Activated CD4-positive, alpha-beta T cell treated with anti-CD3 and anti-CD28 coated beads, Interleukin-2, amount 50 U/mL, for 4 hours (primary cell): Measurements from ENCODE around the gene ARHGAP26.
"Not testable (repeated sequence)": the region's sequence is repeated elsewhere in the genome, so short reads cannot be mapped to it uniquely, and the experiment has no call there.

Experiments
- DNase-seq, 2 experiments: peaks; one replicate each; pipeline ENCODE4 v3.0.0-alpha.2; 2020

Gene ARHGAP26

DNA sequence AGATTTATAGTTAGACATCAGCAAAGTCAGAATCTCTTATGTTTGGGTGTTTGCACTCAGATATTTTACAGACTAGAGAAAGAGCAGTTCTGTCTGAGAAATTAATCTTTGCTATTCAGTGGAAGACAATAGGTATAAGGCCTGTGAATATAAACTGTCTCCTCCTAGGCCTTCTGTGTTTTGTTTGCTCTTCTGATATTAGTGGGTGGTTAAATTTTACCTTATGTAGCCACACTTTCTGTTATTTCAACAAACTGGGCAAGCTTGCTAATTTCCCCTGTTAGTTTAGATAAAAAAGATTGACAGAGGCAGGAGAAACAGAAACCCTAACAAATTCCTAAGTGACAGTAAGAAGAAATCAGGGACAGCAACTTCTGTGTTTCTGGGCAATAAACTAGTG lies 141.6 kb downstream of the ARHGAP26 start:
- DNase-seq, result no peak

DNA sequence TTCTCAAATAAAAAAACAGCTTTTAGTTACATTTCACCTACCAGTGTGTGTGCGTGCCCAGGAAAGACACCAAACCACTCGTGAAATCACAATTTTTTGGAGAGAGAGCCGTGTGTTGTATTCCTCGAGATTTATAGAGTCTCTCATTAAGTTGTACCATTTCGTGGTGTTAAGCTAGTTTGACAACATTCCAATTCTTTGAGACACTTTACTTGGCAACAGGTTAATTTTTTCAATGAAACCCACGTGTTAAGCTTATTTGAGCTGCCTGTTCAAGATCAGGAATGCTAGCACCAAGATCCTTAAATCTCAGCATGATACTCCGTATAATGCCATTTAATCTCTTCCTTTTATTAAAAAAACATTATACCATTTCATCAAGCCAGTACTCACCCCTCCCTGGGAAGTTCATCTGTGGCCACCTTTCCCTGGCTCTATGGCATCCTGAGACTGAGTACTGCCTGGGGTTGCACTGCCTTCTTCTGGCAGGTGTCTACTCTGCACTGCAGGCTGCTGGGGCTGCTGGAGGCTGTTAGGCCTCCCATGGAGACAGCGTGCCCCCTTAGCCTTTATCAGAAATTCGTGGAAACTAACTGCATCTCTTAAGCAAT lies 143.7 kb downstream of the ARHGAP26 start:
- DNase-seq, result no peak

DNA sequence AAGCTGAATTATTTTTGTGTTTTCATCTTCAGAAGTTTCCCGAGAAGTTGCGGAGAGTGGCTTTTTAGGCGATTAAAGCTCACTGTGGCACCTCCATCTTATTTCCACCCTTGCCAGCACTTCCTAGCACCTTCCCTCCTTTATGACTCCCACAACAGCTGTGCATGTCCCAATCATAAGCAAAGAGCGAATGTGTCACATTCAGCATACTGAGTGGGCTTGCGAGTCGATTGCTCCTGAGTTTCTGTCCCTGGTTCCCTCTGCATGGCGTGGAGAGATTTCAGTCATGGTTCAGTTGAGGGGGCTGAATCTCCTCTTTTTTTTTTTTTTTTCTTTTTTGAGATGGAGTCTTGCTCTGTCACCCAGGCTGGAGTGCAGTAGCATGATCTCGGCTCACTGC lies 144.9 kb downstream of the ARHGAP26 start:
- DNase-seq, result no peak

DNA sequence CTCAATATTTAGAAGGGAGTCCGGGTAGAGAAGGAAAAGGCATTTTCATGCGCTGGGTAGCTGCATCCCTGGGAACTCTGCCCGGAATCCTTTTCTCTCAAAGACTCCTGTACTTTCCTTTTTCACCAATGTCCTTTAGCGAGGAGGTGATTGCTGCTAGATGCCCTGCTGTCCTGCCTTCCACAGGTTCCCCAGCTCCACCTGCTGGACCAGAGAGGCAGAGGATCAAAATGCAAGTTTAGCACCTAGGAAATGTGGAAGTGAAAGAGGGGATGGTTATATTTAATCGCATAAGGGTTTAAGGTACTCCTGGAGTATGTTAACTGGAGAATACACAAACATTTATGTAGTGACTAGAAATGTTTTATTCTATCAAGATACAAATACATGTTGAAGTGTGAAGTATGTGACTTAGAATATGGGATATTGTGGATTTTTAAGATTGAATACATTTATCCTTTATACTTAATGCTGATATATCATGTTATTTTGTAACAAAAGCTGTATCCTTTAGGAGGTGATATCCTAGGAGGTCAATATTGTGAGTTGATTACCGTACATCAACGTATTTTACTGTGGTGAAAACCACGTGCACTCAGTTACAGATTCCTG lies 145.7 kb downstream of the ARHGAP26 start:
- DNase-seq, result no peak

DNA sequence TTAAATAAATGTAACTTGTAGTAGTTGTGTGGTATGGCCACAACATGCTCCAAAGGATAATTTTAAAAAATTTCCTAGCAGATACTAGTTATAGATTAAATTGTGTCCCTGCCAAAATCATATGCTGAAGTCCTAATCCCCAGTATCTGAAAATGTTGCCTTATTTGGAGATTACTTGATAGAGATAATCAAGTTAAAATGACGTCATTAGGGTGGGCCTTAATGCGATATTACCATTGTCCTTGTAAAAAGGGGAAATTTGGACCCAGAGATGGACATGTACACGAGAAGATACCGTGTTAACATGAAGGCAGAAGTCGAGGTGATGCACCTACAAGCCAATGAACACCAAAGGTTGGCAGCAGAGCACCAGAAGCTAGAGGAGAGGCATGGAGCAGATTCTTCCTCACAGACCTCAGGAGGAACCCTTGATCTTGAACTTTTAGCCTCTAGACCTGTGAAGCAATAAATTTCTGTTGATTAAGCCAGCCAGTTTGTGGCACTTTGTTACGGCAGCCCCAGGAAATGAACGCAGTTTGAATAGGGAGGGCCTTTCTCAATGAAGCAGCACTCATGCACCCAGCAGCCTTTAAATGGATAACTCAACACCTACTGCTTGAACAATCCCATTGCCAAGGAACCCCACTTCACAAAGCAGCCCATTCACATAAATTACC lies 148.9 kb downstream of the ARHGAP26 start:
- DNase-seq, result no peak

DNA sequence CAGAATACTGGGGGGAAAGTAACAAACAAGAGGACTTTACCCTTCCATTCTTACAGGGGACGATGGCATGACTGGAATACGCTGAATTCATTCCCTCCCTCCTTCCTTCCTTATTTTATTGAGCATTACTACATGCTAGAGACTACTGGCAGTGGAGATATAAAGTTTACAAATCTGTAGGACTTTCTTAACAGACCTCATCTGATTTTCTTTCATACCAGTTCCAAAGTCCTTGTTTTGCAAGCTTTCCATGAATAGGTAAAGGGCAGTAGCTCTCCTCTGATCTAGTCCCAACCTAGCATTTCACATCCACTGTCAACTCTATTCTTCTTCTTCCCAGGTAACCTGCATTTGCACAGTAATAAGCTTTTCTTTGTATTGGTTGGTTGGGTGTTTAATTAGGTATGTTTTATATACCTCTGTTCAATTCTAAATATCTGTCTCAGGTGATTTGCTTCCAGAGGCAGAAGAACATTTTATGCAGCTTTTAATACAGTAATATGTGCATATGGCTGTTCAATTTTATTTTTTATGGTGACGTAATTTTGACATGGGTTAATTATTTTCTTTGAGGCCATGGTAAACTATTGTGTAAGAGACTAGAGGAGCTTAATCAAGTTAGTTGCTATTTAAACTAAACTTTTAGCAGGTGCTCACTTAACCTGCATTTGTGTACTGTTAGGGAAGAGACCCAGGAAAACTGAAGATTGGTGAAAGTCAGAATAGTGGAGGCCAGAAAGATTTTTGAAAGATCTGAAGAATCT lies 150.9 kb downstream of the ARHGAP26 start:
- no peak for DNase-seq

DNA sequence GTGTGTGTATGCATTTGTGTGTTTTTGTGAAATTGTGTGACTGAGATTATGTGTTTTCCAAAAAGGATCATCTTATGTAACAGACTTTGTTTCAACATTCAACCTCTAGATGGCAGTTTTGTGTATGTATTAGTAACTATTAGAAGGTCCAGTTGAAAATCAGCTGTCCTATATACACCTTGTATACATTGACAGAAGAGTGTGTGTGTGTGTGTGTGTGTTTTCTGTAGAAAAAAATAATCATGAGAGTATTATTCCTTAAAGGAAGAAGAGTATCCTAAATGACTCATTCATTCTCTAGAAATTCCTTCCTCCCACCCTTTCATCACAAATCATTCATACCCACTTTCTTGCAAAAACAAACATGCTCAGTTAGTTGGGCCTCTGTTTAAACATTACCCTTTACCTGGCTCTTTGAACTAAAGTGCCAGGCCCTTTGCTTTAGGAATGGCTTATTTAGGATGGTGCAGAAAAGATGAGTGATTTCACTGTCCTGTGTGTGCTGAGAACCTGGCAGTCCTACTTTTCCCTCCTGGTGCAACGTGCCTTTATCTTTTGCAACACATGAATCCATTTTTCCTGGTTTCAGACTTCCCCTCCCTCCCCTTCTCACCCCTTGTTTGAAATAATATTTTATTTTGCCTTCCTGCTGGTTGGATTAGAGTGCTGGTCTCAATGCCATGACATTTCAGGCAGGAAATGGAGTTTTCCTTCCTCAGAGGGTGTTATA lies 152.2 kb downstream of the ARHGAP26 start:
- DNase-seq, result no peak

DNA sequence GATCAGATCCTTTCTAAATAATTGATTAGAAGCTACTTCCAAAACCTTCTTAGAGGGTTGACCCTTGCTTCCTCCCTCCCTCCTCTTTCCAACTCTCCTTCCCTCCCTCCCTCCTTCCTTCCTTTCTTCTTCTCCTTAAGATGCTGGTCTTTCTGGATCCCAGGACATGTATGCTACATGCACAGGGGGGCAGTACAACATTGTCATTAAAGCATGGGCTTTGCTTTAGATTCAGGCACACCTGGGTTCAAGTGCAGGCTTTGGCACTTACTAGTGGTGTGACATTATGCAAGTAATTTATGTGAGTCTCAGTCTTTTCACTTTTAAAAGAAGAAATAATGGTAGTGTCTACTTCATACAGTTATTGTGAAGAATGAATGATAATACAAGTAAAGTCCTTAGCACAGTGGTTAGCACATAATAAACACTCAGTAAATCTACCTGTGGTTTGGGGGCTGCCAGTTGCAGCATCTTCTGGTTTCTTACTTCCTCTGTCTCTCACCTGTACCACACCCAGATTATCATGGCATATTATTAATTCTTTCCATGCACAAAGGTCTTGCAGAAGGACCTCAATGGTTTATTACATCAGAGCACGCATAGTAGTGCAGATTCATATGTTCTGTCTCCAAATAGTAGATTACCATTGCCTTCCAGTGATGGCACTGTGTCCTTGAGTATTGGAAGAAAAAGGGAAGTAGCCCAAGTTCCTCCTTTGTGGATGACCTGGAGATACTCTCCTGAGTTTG lies 154.1 kb downstream of the ARHGAP26 start:
- DNase-seq, result no peak

DNA sequence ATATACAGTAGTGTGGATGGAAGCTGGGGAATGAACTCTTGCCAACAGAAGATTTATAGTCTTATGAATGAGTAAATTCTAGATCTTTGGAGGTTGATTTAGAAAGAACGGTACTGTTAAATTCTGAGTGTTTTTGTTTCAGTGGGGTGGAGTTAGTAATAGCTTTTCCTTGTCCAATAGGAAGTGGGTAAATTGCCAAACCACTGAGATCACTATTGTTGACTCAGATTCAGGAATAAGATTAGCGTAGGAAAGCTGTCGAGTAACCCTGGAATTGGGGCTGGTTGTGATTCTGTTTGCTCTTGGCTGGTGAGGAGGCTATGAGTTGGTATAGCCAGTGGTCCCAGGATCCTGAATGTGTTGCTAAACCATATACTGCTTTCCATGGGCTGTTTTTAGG lies 155.6 kb downstream of the ARHGAP26 start:
- no peak for DNase-seq

DNA sequence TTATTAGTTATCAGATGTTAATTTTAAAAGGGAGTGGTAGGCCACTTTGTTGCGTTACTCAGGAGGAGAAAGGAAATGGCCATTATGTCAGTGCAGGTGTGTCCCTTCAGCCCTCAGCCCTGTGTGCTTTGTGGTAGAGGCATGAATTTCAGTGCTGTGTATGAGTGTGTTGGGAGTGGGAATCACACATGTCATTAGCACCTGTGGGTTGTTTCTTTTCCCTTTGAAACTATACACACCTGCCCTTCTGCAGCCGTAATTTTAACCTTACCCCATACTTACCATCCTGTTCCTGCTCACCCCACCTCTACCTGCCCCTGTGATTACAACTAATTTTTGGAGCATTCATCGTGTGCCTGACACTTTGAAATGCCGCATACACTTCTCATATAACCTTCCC lies 156.4 kb downstream of the ARHGAP26 start:
- no peak for DNase-seq

DNA sequence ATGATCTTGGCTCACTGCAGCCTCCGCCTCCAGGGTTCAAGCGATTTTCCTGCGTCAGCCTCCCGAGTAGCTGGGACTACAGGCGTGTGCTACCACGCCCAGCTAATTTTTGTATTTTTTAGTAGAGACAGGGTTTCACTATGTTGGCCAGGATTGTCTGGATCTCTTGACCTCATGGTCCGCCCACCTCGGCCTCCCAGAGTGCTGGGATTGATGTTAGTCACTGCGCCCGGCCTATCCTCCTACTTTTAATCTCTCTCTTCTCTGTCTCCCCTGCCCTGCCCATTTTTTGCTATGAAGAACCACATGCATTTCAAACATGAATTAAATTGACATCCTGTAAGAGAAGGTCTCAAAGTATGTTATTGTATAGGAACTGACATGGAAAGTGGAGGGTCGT lies 158.8 kb downstream of the ARHGAP26 start:
- not testable (repeated sequence) for DNase-seq

DNA sequence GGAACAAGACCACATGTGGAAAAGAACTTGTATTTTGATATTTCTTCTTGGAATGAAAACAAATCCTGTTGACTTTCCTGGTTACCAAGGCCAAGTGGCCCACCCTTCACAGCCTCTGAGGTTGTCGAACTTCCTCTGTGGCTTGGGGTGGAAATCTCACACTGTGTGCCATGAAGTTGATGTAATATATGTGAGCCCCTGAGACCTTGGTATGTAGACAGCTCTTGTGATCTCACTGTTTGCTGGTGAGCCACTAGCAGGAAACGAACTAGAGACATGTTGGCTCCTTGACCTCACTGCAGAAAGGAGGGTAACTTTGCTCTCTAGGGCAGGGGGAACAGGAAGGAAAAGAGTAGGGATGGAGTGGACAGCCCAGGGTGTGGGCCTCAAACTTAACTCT lies 159.4 kb downstream of the ARHGAP26 start:
- DNase-seq, result no peak

DNA sequence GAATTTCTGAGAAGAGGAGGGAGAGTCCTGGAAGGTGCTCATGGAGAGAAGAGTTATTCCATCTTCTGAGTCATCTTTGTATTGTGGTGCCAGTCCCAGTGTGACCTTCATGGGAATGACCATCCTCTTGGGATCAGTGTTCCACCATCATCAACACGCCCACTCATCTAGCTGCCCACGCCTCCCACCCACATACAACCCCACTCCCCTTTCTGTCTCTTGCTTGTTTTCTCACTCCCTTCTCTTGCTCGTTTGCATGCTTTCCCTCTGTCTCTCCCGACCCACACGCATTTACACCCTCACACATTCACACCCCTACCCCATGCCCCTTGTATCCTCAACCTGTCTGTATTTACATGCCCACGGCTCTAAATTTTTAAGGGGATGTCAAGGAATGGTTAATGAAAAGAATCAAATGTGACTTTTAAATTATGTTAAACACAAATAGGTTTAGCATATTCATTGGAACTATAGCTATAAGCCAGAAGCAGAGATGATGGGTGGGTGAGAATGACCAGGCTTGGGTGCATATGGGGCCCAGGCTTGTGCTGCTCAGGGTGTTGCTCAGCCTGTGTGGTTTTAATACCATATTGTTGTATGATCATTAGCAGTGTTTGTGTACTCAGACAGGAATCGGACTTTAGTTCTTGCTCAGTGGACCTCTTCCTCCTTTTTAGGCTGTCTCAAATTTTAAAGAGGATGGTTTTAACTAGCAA lies 160.4 kb downstream of the ARHGAP26 start:
- no peak for DNase-seq

DNA sequence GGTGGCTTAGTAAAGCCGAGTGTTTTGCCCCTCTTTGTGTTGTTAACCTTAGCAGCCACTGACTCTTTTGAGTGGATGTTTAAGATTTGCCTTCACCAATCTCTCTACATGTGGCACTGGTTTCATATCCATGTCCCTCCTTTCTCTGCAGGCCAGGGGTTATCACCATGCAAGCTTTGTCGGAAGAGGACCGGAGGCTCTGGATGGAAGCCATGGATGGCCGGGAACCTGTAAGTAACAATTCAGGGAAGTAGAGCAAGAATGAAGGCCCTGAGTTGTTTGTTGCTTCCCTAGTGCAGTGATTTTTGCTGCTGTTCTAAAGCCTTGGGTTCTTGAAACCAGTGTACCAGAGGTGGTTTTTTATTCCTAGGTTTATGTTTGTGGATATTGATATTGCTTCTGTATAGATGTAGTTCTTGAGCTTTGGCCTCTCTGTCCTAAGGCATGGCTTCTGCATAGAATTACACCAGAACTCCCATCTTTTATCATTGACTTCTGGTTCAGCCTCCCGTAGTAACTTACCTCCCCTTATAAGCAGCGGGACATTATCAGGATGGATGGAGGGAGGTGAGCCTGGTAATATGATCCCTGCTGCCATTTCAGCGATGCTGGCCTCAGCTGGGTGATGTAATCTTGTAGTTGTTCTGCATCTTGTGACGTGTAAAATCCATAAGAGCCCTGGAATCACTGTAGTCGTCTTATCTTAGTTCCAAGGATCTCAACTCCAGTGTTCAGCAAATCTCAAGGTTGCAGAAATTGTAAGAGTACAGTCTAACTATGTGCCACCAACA lies 161.9 kb downstream of the ARHGAP26 start:
- DNase-seq, result no peak

DNA sequence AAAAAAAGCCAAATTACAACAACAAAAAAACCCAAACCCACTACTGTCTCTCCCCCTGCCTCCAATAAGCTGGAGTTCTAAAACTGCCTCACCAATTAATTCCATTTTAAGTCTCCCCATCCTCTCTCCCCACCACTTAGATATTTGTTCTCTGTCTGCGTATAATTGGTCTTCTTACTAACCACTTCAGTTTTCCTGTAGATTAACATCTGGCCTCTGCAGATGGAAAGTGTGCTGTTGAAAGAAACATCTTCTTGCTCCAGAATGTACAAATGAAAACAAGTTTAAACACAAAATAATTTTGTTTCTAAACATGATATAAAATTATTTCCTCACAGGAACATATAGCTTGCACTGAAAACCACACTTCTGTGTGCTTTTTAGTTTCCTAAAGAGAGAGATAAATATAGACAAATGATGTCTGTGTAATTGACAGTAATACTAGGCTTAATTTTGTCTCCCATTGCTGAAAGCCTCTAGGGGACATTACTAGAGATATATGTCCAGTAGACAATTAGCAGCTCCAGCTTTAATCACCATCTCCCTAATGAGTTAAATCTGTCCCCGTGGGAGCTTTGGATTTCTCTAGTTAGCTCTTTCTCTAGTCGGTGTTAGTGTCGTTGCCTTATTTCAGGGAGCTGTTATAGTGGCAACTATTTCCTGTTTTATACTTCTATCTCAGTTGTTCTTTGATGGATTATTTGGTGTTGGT lies 164.0 kb downstream of the ARHGAP26 start:
- no peak for DNase-seq

DNA sequence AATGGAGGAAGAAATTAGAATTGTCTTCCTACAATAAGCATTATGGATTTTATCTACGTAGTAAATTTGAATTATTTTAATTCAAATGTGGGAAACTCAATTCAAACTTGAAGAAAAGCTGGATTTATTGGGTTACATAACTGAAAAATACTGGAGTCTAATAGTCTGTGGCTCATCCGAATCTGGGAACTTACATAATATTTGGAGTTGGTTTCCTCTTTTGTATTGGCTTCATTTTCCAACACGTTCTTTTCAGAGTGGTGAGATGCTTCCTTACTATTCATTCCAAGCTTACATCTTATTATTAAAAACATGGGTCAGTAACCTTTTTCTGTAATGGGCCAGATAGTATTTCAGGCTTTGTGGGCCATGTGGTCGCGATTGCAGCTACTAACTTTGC lies 164.8 kb downstream of the ARHGAP26 start:
- DNase-seq, result no peak

DNA sequence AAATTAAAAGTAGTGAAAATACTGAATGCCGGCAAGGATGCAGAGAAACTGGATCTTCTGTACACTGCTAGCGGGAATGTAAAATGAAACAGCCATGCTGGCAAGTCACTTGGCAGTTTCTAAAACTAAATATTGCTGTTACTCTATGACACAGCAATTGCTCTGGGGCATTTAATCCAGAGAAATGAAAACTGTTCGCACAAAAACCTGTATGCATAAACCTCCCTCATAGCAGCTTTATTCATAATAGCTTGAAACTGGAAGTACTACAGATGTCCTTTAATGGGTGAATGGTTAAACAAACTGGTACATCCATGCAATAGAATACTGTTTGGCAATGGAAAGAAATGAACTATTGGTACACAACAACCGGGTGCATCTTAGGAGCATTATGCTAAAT lies 167.2 kb downstream of the ARHGAP26 start:
- DNase-seq, result no peak

DNA sequence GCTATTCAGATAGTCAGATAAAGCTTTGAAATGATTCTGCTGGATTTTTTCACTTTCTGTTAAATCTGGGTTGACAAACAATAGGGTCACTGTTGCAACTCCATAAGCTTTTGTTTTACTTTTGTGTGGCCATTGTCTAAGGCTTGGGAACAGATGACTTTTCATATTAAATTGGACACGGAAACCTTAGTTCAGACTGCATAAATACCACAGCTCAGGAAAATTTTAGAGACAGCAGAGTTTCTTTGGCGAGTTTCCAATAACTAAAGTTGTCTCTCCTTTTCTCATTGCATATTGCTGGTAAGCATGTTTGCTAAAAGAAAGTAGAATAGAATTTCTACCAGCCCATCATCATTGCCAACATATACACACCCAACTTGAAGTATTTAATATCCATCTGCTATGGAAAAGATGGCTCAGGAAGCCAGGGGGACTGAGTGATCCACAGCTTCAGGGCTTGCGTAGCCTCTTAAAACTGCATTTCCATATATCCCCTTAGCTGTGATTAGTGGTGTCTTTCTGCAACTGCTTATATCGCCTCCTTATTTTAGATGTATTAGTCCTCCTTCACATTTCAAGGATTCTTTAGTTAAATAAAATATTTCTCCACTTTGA lies 168.2 kb downstream of the ARHGAP26 start:
- DNase-seq, result no peak

DNA sequence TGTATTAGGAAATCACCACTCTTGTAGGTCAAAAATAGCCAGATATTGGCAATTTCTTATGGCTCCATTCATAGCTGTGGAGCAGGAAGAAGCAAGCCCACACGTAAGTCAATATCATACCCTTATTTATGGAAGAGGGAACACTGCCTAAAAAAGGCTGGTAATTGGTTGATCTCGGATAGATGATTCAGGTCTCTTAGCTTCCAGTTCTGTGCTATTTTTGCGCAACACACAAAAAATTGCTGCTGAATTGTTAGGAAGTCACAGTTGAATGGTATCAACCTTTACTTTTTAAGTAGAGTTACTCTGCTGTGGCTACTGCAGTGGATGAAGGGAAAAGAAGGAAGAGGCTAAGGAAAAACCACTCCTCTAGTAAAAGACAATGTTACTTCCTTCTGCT lies 168.8 kb downstream of the ARHGAP26 start:
- no peak for DNase-seq

DNA sequence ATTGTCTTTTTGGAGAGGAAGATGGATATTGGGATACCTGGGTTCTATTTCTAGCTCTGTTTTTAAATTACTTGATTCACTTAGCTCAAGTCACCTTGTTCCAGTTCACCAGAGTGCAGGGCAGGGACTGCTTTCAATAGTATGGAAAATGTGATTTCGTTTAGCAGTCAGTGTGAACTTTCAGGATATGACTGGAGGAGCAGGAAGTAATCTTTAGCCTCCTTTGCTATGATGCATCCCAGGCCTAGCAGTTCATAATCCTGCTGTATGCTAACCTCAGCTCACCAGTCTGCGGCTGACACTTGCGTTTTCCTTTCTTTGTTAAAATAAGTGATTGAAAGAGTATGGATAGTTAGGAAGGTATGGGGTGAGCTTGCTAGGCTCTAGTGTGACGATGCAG lies 169.7 kb downstream of the ARHGAP26 start:
- DNase-seq, result no peak
